Measurements from ENCODE around the gene HMGCR. TPM values are rescaled to one million over a fixed set of nuclear protein-coding genes. Genes with fewer than 3 reads are reported as not detected.

The HMGCR gene
- total RNA-seq, 1 experiment from 2014 or later: 178 TPM

GRCh38 chr5:75405296-75405695, 68.3 kb downstream of the HMGCR start:
- no peak overlapping the region for H3K4me2 ChIP-seq (ENCODE audit: insufficient read depth, insufficient read length, low read length)

More at GRCh38 chr5:75405296-75405695, 68.3 kb downstream of the HMGCR start:
- no peak overlapping the region for H2BK5ac ChIP-seq (ENCODE audit: insufficient read length, low read length)
- H3K4ac ChIP-seq (ENCODE audit: low read depth, low read length): no peak overlapping the region
- H3K23ac ChIP-seq (ENCODE audit: insufficient read length, low read depth, low read length): no peak overlapping the region
- H2BK12ac ChIP-seq (ENCODE audit: insufficient read length, low read depth, low read length): no peak overlapping the region
- H3K79me2 ChIP-seq (ENCODE audit: insufficient read depth, low read length): no peaks in the 10 kb centered on the region
- no peak overlapping the region for H2BK20ac ChIP-seq (ENCODE audit: low read depth, low read length, poor library complexity, severe bottlenecking)
- DNase-seq: no peak
- H3K9ac ChIP-seq (ENCODE audit: extremely low read depth, insufficient read length, low read length): no peak overlapping the region
- no peaks in the 10 kb centered on the region for H4K20me1 ChIP-seq (ENCODE audit: control insufficient read depth, insufficient read depth, insufficient read length)
- H3K4me1 ChIP-seq (ENCODE audit: insufficient read depth, low read length): no peaks in the 10 kb centered on the region
- H4K5ac ChIP-seq (ENCODE audit: insufficient read length, low read depth, low read length): no peak overlapping the region
- H3K27me3 ChIP-seq (ENCODE audit: insufficient read depth, low read length): no peaks in the 10 kb centered on the region
- no peak overlapping the region for H2BK15ac ChIP-seq (ENCODE audit: low read depth, low read length)
- peaks cover 4% of the 10 kb centered on the region in 2 experiments for H3K4me1 Mint-ChIP-seq
- H3K27me3 Mint-ChIP-seq (ENCODE audit: low read depth): peaks cover 3% of the 10 kb centered on the region
- WGBS (ENCODE audit: extremely low coverage, insufficient read length, low lambda C conversion rate): no CpG with 5 or more reads among the region's 3 CpGs
- no peak overlapping the region for H3K18ac ChIP-seq (ENCODE audit: insufficient read length, low read depth, low read length)
- H3K27ac Mint-ChIP-seq: no peak overlapping the region; a peak in 1 of 7 replicates
- no peak overlapping the region for H3T11ph ChIP-seq (ENCODE audit: low read length)
- no peaks in the 10 kb centered on the region for H3K79me1 ChIP-seq (ENCODE audit: insufficient read depth, low read depth, low read length, poor library complexity, severe bottlenecking)
- H3K9me3 Mint-ChIP-seq: no peaks in the 10 kb centered on the region
- H2AK5ac ChIP-seq (ENCODE audit: insufficient read length, low read length): no peak overlapping the region
- no peak overlapping the region for H3K27ac ChIP-seq (ENCODE audit: insufficient read length, low read depth, low read length)
- H2AFZ ChIP-seq (ENCODE audit: low read length): no peak overlapping the region
- no peak overlapping the region for H4K91ac ChIP-seq (ENCODE audit: insufficient read length, low read depth, low read length)
- peaks cover 2 to 11% (median 9%) of the 10 kb centered on the region in 3 experiments; a peak in 4 of 7 replicates for H3K36me3 Mint-ChIP-seq (ENCODE audit: insufficient read depth in 1 of 3, low read depth in 3 of 3)
- H2BK120ac ChIP-seq (ENCODE audit: low read depth, low read length, poor library complexity, severe bottlenecking): no peak overlapping the region
- no peaks in the 10 kb centered on the region for H3K23me2 ChIP-seq (ENCODE audit: insufficient read length, low read depth, low read length, poor library complexity, severe bottlenecking)
- no peak overlapping the region for H4K8ac ChIP-seq (replicated peaks; ENCODE audit: insufficient read length, low read depth, low read length)
- no peak for TF ChIP-seq CTCF (conservative IDR thresholded peaks at IDR 0.05)
- H3K4me3 Mint-ChIP-seq: no peak overlapping the region
- H3K56ac ChIP-seq (ENCODE audit: insufficient read length, low read depth, low read length): no peak overlapping the region
- no peak overlapping the region for H3K14ac ChIP-seq (ENCODE audit: insufficient read depth, low read length)
- H3K9me3 ChIP-seq (ENCODE audit: control insufficient read depth, low read depth, low read length): no peaks in the 10 kb centered on the region

Other genes with a start within 250 kb of the HMGCR start
- 0.11 and 0.13 TPM in 2 replicates for gene ANKRD31, start 100.3 kb upstream of the HMGCR start, total RNA-seq (2021)
- gene CERT1, start 174.4 kb downstream of the HMGCR start, total RNA-seq (2021): 48.1 and 50.2 TPM in 2 replicates
- gene POLK, start 174.7 kb downstream of the HMGCR start, total RNA-seq (2021): 7.6 and 9.9 TPM in 2 replicates